Measurements from ENCODE around the gene SLC6A12.

SLC6A12 gene

GRCh38 chr12:220946-221550, 7.1 kb upstream of the SLC6A12 start:
- H3K27me3 ChIP-seq (ENCODE audit: insufficient read depth, poor library complexity, severe bottlenecking): no peaks in the 10 kb centered on the region
- DNase-seq (ENCODE audit: low read depth in 1 of 2, low spot score in 1 of 2): no peak
- TF ChIP-seq, protein P1, sequence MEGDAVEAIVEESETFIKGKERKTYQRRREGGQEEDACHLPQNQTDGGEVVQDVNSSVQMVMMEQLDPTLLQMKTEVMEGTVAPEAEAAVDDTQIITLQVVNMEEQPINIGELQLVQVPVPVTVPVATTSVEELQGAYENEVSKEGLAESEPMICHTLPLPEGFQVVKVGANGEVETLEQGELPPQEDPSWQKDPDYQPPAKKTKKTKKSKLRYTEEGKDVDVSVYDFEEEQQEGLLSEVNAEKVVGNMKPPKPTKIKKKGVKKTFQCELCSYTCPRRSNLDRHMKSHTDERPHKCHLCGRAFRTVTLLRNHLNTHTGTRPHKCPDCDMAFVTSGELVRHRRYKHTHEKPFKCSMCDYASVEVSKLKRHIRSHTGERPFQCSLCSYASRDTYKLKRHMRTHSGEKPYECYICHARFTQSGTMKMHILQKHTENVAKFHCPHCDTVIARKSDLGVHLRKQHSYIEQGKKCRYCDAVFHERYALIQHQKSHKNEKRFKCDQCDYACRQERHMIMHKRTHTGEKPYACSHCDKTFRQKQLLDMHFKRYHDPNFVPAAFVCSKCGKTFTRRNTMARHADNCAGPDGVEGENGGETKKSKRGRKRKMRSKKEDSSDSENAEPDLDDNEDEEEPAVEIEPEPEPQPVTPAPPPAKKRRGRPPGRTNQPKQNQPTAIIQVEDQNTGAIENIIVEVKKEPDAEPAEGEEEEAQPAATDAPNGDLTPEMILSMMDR (IDR thresholded peaks at IDR 0.05; ENCODE audit: insufficient read depth, low read length): no peak
- TF ChIP-seq SPI1 (IDR thresholded peaks at IDR 0.05; ENCODE audit: borderline replicate concordance, low read depth): no peak
- no peak for TF ChIP-seq GABPA (IDR thresholded peaks at IDR 0.05; ENCODE audit: low read depth)
- no peak for TF ChIP-seq POLR2AphosphoS5 (IDR thresholded peaks at IDR 0.05; ENCODE audit: low read depth)
- no peak for TF ChIP-seq REST (IDR thresholded peaks at IDR 0.05; ENCODE audit: insufficient replicate concordance, low read depth)
- no peak overlapping the region for H3K27ac ChIP-seq (replicated peaks)
- H3K4me3 ChIP-seq (replicated peaks; ENCODE audit: insufficient read depth, low read length): no peak overlapping the region

GRCh38 chr12:220491-220890, 6.5 kb upstream of the SLC6A12 start:
- TF ChIP-seq GABPA (IDR thresholded peaks at IDR 0.05; ENCODE audit: low read depth): no peak
- no peak for TF ChIP-seq POLR2AphosphoS5 (IDR thresholded peaks at IDR 0.05; ENCODE audit: low read depth)
- TF ChIP-seq SPI1 (IDR thresholded peaks at IDR 0.05; ENCODE audit: borderline replicate concordance, low read depth): no peak
- TF ChIP-seq, protein P1 (IDR thresholded peaks at IDR 0.05; ENCODE audit: insufficient read depth, low read length): no peak
- TF ChIP-seq REST (IDR thresholded peaks at IDR 0.05; ENCODE audit: insufficient replicate concordance, low read depth): no peak
- Histone ChIP-seq H3K27me3 (ENCODE audit: insufficient read depth, poor library complexity, severe bottlenecking) (no peaks in the 10 kb centered on the region), H3K27ac (replicated peaks) (no peak overlapping the region), H3K4me3 (replicated peaks; ENCODE audit: insufficient read depth, low read length) (no peak overlapping the region)
- no peak for DNase-seq (ENCODE audit: low read depth in 1 of 2, low spot score in 1 of 2)

DNA sequence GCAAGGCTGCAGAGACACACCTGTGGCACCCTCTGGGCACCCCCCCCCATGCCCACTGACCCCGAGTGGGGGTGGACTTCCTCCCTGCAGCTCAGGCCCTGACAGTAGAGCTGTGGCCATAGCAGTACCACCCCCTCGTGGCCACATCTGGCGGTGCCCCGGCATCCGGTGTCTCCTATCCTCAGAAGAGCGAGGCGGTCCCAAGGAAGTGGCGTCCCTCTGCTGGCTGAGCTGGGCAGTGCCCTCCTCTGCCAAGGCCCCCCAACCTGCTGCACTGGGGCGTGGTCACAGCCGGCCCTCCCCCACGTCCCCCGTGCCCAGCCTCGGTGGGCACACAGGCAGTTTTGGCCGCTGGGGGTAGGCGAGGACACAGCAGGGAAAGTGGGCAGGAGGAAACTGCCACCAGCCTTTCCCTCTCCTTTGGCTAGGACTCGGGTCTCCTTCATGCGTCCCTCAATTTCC, 6.0 kb upstream of the SLC6A12 start:
- TF ChIP-seq GABPA (IDR thresholded peaks at IDR 0.05; ENCODE audit: low read depth) (no peak), POLR2AphosphoS5 (IDR thresholded peaks at IDR 0.05; ENCODE audit: low read depth) (no peak), REST (IDR thresholded peaks at IDR 0.05; ENCODE audit: insufficient replicate concordance, low read depth) (no peak), SPI1 (IDR thresholded peaks at IDR 0.05; ENCODE audit: borderline replicate concordance, low read depth) (peak; percentile 80)
- TF ChIP-seq, protein P1 (IDR thresholded peaks at IDR 0.05; ENCODE audit: insufficient read depth, low read length): peak; percentile 99
- Histone ChIP-seq H3K27me3 (ENCODE audit: insufficient read depth, poor library complexity, severe bottlenecking) (no peaks in the 10 kb centered on the region), H3K4me3 (replicated peaks; ENCODE audit: insufficient read depth, low read length) (no peak overlapping the region)

More for the DNA sequence above, 6.0 kb upstream of the SLC6A12 start:
- peak; percentile 74 to 85 for DNase-seq (ENCODE audit: low read depth in 1 of 2, low spot score in 1 of 2)
- no peak overlapping the region for H3K27ac ChIP-seq (replicated peaks)

Measured in HL-60 (cell line).